HG03108 (cell line): ENCODE measurements around the gene TCF7L1.

Source experiments
- ATAC-seq: cut with Tn5 transposase; IDR thresholded peaks from one replicate; pipeline ENCODE4 v1.9.1; 2021; ENCODE audit warnings: moderate library complexity; ENCODE audit not compliant: unreplicated experiment

TCF7L1 gene

GRCh38 chr2:85247610-85248009 is 114.4 kb downstream of the TCF7L1 start:
- no peak for ATAC-seq

GRCh38 chr2:85248773-85249509 is 115.7 kb downstream of the TCF7L1 start:
- ATAC-seq, result no peak

GRCh38 chr2:85250045-85250444 is 116.9 kb downstream of the TCF7L1 start:
- no peak for ATAC-seq

DNA sequence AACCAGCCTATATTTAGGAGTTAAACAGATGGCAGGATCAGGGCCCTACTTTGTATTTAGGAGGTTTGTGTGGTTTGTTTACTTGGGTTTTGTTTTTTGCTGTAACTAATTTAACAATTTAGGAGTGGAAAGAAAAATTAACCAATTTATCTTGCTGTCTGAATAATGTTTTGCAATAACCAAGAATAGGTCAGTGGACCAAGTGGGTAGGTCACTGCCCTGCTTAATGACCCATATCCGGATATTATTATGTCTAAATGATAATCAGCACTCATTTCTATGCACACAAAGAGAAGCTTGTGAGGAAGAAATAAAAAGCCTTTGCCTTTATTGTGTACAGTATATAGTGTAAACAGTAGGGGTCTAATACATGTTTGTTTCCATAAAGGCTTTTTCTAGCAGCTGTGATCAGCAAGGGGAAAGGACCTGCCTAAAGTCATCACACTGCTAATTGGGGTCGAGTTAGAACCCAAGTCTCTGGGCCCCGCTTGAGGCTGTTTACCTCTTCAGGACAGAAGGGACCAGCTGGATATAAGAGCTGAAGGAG is 118.0 kb downstream of the TCF7L1 start:
- no peak for ATAC-seq

GRCh38 chr2:85253890-85254289 is 120.7 kb downstream of the TCF7L1 start:
- ATAC-seq, result no peak

DNA sequence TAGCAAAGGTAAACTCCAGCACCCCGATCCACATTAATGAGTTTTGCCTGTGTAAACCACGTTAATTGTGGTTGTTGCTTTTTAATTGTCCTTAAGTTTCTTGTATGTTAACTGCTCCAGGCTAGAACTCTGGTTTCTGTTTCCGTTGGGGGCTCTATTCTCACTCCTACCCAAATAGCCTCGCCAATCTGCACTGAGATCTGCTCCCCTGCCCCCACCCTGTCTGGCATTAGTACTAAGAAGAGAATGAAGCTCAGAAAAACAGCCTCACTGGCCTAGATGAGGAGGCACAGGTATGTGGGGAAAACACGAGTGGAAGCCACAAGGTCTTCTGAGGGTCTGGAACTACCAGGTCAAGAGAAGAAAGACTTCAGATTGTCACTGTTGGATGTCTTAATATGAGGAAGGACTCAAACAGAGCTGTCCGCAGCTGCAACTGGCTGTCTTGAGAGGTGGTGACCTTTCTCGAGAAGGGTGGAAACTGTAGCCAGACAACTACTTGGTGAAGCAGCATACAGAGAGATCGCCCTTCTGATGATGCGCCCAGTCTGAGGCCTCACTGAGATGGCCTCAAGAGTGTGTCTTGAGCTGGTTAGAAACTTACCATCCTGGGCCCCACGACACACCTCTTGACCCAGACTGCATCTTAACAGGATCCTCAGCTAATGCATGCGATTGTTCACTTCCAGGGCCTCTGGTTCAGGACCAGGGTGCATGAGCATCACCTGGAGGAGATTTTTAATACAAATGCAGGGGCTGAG is 121.5 kb downstream of the TCF7L1 start:
- no peak for ATAC-seq

DNA sequence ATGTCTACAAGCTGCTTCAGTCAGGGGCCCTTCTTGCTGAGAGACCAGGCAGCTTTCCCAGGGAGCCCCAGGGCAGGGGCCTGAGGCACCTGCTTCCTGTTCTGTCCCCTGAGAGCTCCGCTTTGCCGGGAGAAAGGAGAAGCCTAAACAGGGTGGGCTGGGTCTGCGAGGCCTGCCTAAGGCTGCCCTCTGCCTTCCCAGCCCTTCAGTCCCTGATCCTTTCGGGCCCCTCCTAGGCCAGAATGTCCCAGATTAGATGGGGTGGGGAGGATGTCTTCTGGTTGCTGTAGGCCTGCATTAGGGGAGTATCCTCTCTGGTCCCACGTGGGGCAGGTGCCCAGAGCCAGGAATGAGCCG is 122.2 kb downstream of the TCF7L1 start:
- no peak for ATAC-seq

- ATAC-seq, result no peak
Observed at GRCh38 chr2:85255813-85256594, 122.8 kb downstream of the TCF7L1 start.

GRCh38 chr2:85257359-85257969 is 124.3 kb downstream of the TCF7L1 start:
- ATAC-seq, result no peak

- no peak for ATAC-seq
Observed at GRCh38 chr2:85257970-85258605, 124.9 kb downstream of the TCF7L1 start.

DNA sequence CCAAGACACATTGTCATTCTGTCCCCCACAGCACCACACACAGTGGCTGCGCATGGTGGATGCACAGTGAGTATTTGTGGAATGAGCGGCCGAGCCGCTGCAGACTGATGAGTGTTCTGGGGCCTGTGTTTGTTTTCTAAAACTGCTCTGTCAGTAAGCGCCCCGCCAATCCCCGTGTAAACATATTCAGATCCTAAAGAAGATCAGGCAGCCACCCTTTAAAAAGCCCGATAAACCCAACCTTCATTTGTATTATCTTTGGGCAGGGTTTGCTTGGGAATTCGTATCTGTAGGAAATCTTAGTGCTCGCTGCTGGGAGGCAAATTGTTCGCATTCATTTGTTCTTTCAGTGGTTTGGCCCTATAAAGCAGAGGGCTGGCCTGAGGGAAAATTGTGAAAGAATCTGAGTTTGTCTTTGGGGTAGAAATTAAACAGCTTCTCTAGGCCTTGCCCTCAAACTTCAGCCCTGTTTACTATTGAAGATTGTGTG is 126.0 kb downstream of the TCF7L1 start:
- ATAC-seq, result no peak

DNA sequence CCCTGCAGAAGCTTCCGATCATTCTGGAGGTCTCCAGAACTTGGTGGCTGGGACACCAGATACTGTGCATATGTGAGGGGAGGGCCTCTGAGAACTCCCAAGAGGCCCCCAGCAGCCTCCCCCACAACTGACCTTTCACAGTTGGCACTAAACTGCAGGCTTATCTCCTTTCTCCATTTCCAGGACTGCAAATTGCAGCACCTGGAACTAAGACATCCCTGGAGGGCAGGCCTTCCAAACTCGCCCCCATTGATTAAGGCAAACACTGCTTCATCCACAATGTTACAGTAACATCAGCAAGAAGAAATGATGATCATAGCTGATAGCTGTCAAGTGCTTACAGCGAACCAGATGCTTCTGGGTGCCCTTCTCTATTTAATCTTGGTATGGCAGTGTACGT is 126.7 kb downstream of the TCF7L1 start:
- no peak for ATAC-seq

GRCh38 chr2:85263591-85263990 is 130.4 kb downstream of the TCF7L1 start:
- no peak for ATAC-seq

DNA sequence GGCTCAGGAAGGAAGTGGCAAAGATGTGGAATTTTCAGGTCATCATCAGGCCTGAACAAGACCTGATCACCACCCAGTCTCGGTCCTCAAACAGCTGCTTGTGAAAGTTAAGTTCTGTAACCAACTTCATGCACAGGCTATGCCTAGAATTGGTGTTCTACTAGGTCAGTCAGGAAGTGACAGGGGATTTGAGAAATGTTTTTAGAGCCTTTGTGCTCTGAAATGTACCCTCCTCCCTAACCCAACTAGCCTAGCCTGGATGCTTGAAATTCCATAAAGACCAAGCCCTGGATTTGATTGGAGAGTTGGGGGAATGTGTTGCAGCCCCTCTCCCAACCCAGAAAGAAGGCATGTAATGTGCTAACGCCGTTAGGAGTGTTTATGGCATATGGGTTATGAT is 131.3 kb downstream of the TCF7L1 start:
- ATAC-seq, result no peak

DNA sequence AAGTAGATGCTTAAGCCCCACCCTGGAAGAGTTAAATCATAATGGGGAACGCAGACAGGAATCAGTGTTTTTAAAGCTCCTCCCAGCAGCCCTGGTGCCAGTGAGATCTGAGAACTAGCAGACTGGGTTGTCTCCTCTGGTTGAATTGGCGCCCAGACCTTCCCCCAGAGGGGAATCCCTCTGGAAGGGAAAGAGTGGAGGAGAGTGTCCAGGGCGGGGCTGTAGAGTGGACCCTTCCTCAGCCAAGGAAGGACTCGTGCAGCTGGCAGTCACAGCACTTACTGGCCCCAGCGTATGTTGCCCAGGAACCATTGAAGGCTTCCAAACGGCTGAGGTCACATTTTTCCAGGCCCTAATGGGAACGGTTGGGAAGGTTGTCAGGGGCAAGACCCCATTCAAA is 132.1 kb downstream of the TCF7L1 start:
- no peak for ATAC-seq

GRCh38 chr2:85266146-85267041 is 133.2 kb downstream of the TCF7L1 start:
- no peak for ATAC-seq

DNA sequence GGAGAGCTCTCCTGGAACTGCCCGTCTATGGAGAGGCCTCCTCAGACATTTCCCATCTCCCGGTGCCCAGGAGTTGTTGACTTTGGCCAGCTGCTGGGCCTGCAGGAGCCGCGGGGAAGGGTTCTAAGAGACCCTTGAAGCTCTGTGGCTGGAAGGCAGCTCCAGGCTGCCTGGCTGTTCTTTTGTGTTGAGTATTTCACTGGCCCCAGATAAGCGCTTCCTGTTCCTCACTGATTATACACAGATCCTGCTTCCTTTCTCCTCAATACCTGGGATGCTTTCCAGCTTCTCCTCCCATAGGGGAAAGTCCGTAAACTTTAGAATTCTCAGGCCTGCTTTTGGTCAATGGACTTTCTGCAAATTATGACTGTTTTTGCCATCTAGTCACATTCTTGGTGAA is 136.8 kb downstream of the TCF7L1 start:
- ATAC-seq, result no peak

DNA sequence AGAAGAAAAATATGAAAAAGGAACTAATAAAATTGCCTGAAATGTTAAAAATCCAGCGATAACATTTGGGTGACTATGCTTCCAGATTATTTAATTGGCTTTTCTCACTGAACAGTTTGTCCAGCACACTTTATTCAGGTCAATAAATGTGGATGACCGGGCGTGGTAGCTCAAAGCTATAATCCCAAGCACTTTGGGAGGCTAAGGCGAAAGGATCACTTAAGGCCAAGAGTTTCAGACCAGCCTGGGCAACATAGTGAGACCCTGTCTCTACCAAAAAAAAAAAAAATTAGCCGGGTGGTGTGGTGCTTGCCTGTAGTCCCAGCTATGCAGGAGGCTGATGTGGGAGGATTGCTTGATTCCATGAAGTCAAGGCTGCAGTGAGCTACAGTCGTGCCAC is 139.2 kb downstream of the TCF7L1 start:
- ATAC-seq, result no peak
